ENCODE measurements around the gene IFNE. TPM values are rescaled to one million over a fixed set of nuclear protein-coding genes. Genes with fewer than 3 reads are reported as not detected.

IFNE gene
- total and polyA plus RNA-seq, 9 of the 15 experiments (the other 6 are each of a cell fraction or from before 2014, with no cell fraction given) = not detected

GRCh38 chr9:21504113-21504512, 22.0 kb upstream of the IFNE start:
- TF ChIP-seq ATF4 (CRISPR knock-in tag; IDR thresholded peaks at IDR 0.05) (no peak), KDM1A (IDR thresholded peaks at IDR 0.05) (no peak), GMEB1 (CRISPR knock-in tag; IDR thresholded peaks at IDR 0.05) (no peak), ZNF75A (CRISPR knock-in tag; IDR thresholded peaks at IDR 0.05) (no peak), SNIP1 (IDR thresholded peaks at IDR 0.05; ENCODE audit: low read depth) (no peak), ESRRA (IDR thresholded peaks at IDR 0.05; ENCODE audit: borderline replicate concordance, low read depth) (no peak), GABPA (tag; conservative IDR thresholded peaks at IDR 0.05; ENCODE audit: low read depth) (no peak)

More at GRCh38 chr9:21504113-21504512, 22.0 kb upstream of the IFNE start:
- WGBS (ENCODE audit: insufficient coverage, low coverage, missing lambda C conversion rate) = no CpG with 5 or more reads among the region's 2 CpGs
- FAIRE-seq = no peak
- POLR2A ChIA-PET = no interaction called here
- Histone ChIP-seq H2AFZ (ENCODE audit: low read depth, low read length) (no peak overlapping the region), H3K4me1 (replicated peaks in 1 of 2; ENCODE audit: control insufficient read depth in 2 of 2, insufficient read depth in 2 of 2, low read length in 2 of 2) (no peaks in the 10 kb centered on the region), H3K4me2 (ENCODE audit: insufficient read depth, low read length) (no peak overlapping the region), H3K36me3 (ENCODE audit: control insufficient read depth, insufficient read depth, low read length) (no peaks in the 10 kb centered on the region), H3K79me2 (ENCODE audit: control insufficient read depth, insufficient read depth, low read length) (no peaks in the 10 kb centered on the region), H3K9me1 (ENCODE audit: control insufficient read depth, insufficient read depth, low read length) (no peaks in the 10 kb centered on the region), H3K9me3 (replicated peaks; ENCODE audit: control insufficient read depth, insufficient read depth, low read depth, low read length) (no peaks in the 10 kb centered on the region), H3K27me3 (ENCODE audit: control insufficient read depth in 2 of 2, insufficient read depth in 2 of 2, low read length in 2 of 2) (no peaks in the 10 kb centered on the region), H3K4me3 (no peak overlapping the region), H4K20me1 (replicated peaks; ENCODE audit: control insufficient read depth, insufficient read depth, low read length) (no peaks in the 10 kb centered on the region), H3K9ac (ENCODE audit: insufficient read depth in 1 of 2, low read depth in 2 of 2, low read length in 2 of 2) (no peak overlapping the region), H3K27ac (ENCODE audit: extremely low read depth, low read depth, low read length) (no peak overlapping the region)
- in situ Hi-C loops (cut with MboI) = no loop called here
- ATAC-seq = no peak
- no peak for DNase-seq (ENCODE audit: extremely low read depth in 1 of 4, low spot score in 3 of 4)
- CTCF ChIA-PET (ENCODE audit: low intra/inter-chr PET ratio) = no interaction called here
- BruUV-seq (replicated peaks) = no TSS peak
- intact Hi-C loops (cut with micrococcal nuclease) = no loop called here

Measured in K562 (cell line).